IPS-18c (cell line): ENCODE results near the gene APOL4.
"Not testable (repeated sequence)": the region's sequence is repeated elsewhere in the genome, so short reads cannot be mapped to it uniquely, and the experiment has no call there.

Experiments used
- H3K4me3 ChIP-seq: 2 replicates; pipeline ENCODE4 v1.7.0; 2013; ENCODE audit warnings: low read depth, mild to moderate bottlenecking, low read length, moderate library complexity; ENCODE audit not compliant: insufficient read depth
- H3K9me3 ChIP-seq: one replicate; pipeline ENCODE4 v1.6.1; 2013; ENCODE audit warnings: mild to moderate bottlenecking, low read length, moderate library complexity; ENCODE audit not compliant: control insufficient read depth, insufficient read depth

APOL4 gene, protein sequence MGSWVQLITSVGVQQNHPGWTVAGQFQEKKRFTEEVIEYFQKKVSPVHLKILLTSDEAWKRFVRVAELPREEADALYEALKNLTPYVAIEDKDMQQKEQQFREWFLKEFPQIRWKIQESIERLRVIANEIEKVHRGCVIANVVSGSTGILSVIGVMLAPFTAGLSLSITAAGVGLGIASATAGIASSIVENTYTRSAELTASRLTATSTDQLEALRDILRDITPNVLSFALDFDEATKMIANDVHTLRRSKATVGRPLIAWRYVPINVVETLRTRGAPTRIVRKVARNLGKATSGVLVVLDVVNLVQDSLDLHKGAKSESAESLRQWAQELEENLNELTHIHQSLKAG

GRCh38 chr22:36201630-36202319, at the start of gene APOL4:
TSS of gene APOL4 (minus strand) at chr22:36201809. CDS start at chr22:36201734, 75 bp downstream.
- Histone ChIP-seq H3K9me3 (no peaks in the 10 kb centered on the region), H3K4me3 (no peak within 1 kb of the TSS)

- not testable (repeated sequence) for H3K9me3 ChIP-seq, H3K4me3 ChIP-seq
Observed at GRCh38 chr22:36250292-36250960, 48.8 kb upstream of the APOL4 start.

GRCh38 chr22:36249160-36249559, 47.6 kb upstream of the APOL4 start:
- H3K4me3 ChIP-seq, result no peak overlapping the region
- H3K9me3 ChIP-seq, result peaks cover 3% of the 10 kb centered on the region

GRCh38 chr22:36247955-36248354, 46.3 kb upstream of the APOL4 start:
- peaks cover 3% of the 10 kb centered on the region for H3K9me3 ChIP-seq

DNA sequence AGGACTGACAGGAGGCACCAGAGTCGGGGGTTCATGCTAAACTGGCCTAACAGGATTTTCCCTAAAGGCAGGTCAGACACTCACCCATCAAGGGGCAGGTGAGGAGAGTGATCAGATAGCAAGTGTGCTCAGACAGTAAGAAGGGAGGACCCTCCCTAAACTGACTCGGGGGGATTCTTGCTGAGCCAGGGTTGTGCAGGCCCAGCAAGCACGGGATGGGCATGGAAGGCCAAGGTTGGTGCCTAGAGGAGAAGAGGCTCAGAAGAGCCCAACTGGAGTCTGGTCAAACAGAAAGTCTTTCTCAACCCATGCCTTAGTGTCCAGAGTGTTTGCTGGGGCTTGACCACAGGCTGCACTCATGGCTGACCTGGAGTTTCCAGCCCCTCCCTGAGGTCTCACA, 45.1 kb upstream of the APOL4 start:
- peaks cover 3% of the 10 kb centered on the region for H3K9me3 ChIP-seq

More at GRCh38 chr22:36247955-36248354, 46.3 kb upstream of the APOL4 start:
- H3K4me3 ChIP-seq, result no peak overlapping the region

GRCh38 chr22:36245805-36246356, 44.3 kb upstream of the APOL4 start:
- no peak overlapping the region for H3K4me3 ChIP-seq
- H3K9me3 ChIP-seq, result peaks cover 3% of the 10 kb centered on the region

More for the DNA sequence above, 45.1 kb upstream of the APOL4 start:
- H3K4me3 ChIP-seq, result no peak overlapping the region

GRCh38 chr22:36244522-36245391, 43.1 kb upstream of the APOL4 start:
- Histone ChIP-seq H3K9me3 (peaks cover 3% of the 10 kb centered on the region), H3K4me3 (no peak overlapping the region)

DNA sequence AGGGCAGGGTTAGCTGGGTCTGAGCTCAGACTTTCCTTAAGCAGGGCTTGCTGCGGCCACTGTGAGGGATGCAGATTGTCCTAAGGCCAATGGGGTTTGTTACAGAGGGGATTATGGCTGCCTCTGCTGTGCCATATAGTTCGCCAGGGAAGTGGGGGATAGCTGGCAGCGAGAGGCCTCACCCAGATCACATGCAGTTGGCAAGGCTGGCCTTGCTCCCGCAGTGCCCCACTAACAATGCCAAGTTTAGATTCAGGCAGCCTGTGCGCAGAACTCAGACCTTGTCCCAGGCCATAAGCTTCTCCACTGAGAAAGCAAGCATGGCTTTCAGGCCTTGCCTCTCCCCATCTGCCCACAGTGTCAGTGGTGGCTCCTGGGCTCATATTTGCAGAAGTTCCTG, 42.4 kb upstream of the APOL4 start:
- H3K4me3 ChIP-seq, result no peak overlapping the region
- H3K9me3 ChIP-seq, result peaks cover 3% of the 10 kb centered on the region

GRCh38 chr22:36239401-36240171, 38.0 kb upstream of the APOL4 start, which contains the start of gene APOL2:
TSS of gene APOL2 (minus strand) at chr22:36239527. CDS start at chr22:36233162, 6,365 bp downstream.
- no peaks in the 10 kb centered on the region for H3K9me3 ChIP-seq
- H3K4me3 ChIP-seq, result peak within 1 kb of the TSS; percentile 35

- no peaks in the 10 kb centered on the region for H3K9me3 ChIP-seq
Observed at GRCh38 chr22:36239150-36239400, 37.5 kb upstream of the APOL4 start.

GRCh38 chr22:36238373-36239149, 37.0 kb upstream of the APOL4 start:
- peak overlapping the region; percentile 35 for H3K4me3 ChIP-seq
- H3K9me3 ChIP-seq, result no peaks in the 10 kb centered on the region

More at GRCh38 chr22:36239150-36239400, 37.5 kb upstream of the APOL4 start:
- peak overlapping the region; percentile 35 for H3K4me3 ChIP-seq

- Histone ChIP-seq H3K4me3 (no peak overlapping the region), H3K9me3 (no peaks in the 10 kb centered on the region)
Observed at GRCh38 chr22:36237462-36238372, 36.1 kb upstream of the APOL4 start.

GRCh38 chr22:36236388-36237319, 35.0 kb upstream of the APOL4 start:
- H3K4me3 ChIP-seq, result no peak overlapping the region
- H3K9me3 ChIP-seq, result no peaks in the 10 kb centered on the region

DNA sequence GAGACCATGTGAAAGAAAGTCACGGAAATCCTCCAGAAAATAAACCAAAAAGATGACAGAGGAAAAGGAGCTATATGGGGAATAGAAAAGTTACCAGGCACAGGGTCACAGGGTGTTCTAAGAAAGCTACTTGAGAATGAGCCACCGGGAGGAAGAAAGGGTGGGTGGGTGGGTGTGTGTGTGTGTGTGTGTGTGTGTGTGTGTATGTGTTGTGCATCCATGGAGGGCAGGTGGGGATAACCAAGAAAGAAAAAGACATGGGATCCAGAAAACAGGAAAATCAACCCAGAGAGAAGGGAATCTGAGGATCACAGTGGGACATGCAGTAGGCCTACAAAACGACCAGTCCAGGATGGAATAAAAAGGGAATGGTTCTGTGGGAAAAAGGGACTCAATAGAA, 34.0 kb upstream of the APOL4 start:
- no peaks in the 10 kb centered on the region for H3K9me3 ChIP-seq
- no peak overlapping the region for H3K4me3 ChIP-seq
